Glomerular visceral epithelial cell (primary cell): ENCODE measurements around the gene MRGPRD.

Source experiments
- DNase-seq: peaks from one replicate; pipeline ENCODE4 v3.0.0-alpha.2; 2016; ENCODE audit errors: extremely low spot score

The MRGPRD gene

GRCh38 chr11:68931911-68932310 is 48.9 kb downstream of the MRGPRD start:
- DNase-seq = no peak

- no peak for DNase-seq
Observed at GRCh38 chr11:68930991-68931855, 49.6 kb downstream of the MRGPRD start.
